Hepatocyte (in vitro differentiated cells): ENCODE results near the gene ZBTB43.

Experiments used
- EZH2phosphoT487 ChIP-seq: fragments of 200-600 bp; sonication (generic); IDR thresholded peaks from one replicate; pipeline ENCODE4 v1.6.1; 2018; ENCODE audit warnings: antibody characterized with exemption, mild to moderate bottlenecking, low read depth, moderate library complexity; ENCODE audit not compliant: unreplicated experiment, severe bottlenecking
- TF ChIP-seq, protein P1 (sequence below): fragments of 200-600 bp; sonication (generic); IDR thresholded peaks from 2 replicates; pipeline ENCODE4 v1.5.1; 2016; ENCODE audit warnings: antibody characterized with exemption, mild to moderate bottlenecking; ENCODE audit not compliant: poor library complexity

DNA sequence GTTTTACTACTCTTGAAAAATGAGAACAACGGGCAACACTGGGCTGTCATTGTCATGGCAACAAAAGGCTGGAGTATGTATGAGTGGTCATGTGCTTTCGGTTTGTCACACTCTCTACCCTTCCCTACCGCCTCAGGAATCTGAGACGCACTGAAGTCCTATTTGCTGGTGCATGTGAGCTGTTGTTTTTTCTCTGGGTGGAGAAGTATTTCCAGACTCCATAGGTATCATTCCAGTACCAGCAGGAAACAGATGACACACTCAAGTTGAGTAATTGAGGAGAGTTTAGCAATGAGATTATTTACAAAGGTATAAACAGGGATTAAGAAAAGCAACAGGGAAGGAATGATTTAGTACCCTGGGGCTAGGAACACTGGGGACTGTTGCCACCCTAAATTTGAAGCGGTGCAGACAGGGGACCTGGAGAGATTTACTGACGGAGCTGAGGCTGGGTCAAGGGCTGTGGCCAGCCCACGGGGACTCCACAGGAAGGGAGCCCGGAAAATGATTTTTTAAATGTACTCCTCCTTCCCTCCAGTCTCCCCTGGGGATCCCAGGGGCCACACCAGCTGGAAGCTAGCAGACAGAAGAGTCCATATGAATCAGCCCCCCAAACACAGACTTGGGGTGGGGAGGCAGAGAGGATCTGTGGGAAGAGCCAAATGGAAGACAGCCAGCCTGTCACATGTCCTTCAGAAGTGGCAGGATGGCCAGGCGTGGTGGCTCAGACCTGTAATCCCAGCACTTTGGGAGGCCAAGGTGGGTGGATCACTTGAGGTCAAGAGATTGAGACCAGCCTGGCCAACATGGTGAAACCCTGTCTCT is 13.2 kb upstream of the ZBTB43 start:
- TF ChIP-seq, protein P1, sequence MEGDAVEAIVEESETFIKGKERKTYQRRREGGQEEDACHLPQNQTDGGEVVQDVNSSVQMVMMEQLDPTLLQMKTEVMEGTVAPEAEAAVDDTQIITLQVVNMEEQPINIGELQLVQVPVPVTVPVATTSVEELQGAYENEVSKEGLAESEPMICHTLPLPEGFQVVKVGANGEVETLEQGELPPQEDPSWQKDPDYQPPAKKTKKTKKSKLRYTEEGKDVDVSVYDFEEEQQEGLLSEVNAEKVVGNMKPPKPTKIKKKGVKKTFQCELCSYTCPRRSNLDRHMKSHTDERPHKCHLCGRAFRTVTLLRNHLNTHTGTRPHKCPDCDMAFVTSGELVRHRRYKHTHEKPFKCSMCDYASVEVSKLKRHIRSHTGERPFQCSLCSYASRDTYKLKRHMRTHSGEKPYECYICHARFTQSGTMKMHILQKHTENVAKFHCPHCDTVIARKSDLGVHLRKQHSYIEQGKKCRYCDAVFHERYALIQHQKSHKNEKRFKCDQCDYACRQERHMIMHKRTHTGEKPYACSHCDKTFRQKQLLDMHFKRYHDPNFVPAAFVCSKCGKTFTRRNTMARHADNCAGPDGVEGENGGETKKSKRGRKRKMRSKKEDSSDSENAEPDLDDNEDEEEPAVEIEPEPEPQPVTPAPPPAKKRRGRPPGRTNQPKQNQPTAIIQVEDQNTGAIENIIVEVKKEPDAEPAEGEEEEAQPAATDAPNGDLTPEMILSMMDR: no peak
- TF ChIP-seq EZH2phosphoT487: no peak
